Stimulated activated CD4-positive, alpha-beta T cell treated with anti-CD3 and anti-CD28 coated beads, Interleukin-12 subunit alpha, Interleukin-12 subunit beta, amount 100 ng/mL, for 48 hours (primary cell): ENCODE results near the gene CREB3L2.

Source experiments
- DNase-seq, 3 donors: peaks; one replicate each; pipeline ENCODE4 v3.0.0-alpha.2; 2020; ENCODE audit warnings: low read depth in 2 of 3, low spot score in 1 of 3

The CREB3L2 gene

GRCh38 chr7:137953665-137954470 is 48.0 kb downstream of the CREB3L2 start:
- DNase-seq = no peak

- DNase-seq = no peak
Measured at GRCh38 chr7:137953043-137953664, 48.7 kb downstream of the CREB3L2 start.

GRCh38 chr7:137952426-137952805 is 49.5 kb downstream of the CREB3L2 start:
- no peak for DNase-seq

- no peak for DNase-seq
Measured at GRCh38 chr7:137951700-137952425, 50.0 kb downstream of the CREB3L2 start.

GRCh38 chr7:137950967-137951366 is 50.9 kb downstream of the CREB3L2 start:
- DNase-seq = no peak

GRCh38 chr7:137950263-137950621 is 51.6 kb downstream of the CREB3L2 start:
- DNase-seq = no peak

- no peak for DNase-seq
Measured at GRCh38 chr7:137949416-137950262, 52.2 kb downstream of the CREB3L2 start.

- no peak for DNase-seq
Measured at GRCh38 chr7:137948845-137949330, 53.0 kb downstream of the CREB3L2 start.

- DNase-seq = no peak
Measured at GRCh38 chr7:137948083-137948844, 53.6 kb downstream of the CREB3L2 start.

GRCh38 chr7:137947046-137947445 is 54.8 kb downstream of the CREB3L2 start:
- no peak for DNase-seq

- DNase-seq = no peak
Measured at GRCh38 chr7:137946011-137946410, 55.9 kb downstream of the CREB3L2 start.

- no peak for DNase-seq
Measured at GRCh38 chr7:137944168-137944567, 57.7 kb downstream of the CREB3L2 start.

- DNase-seq = no peak
Measured at GRCh38 chr7:137943132-137943551, 58.7 kb downstream of the CREB3L2 start.

GRCh38 chr7:137942484-137943115 is 59.3 kb downstream of the CREB3L2 start:
- DNase-seq = no peak

GRCh38 chr7:137940656-137941518 is 61.0 kb downstream of the CREB3L2 start:
- DNase-seq = no peak

- DNase-seq = no peak
Measured at GRCh38 chr7:137940218-137940617, 61.7 kb downstream of the CREB3L2 start.

- no peak for DNase-seq
Measured at GRCh38 chr7:137937202-137937560, 64.7 kb downstream of the CREB3L2 start.

- DNase-seq = no peak
Measured at GRCh38 chr7:137936509-137937201, 65.2 kb downstream of the CREB3L2 start.
